ENCODE data around the gene UBR2.
"Not testable (repeated sequence)": the region's sequence is repeated elsewhere in the genome, so short reads cannot be mapped to it uniquely, and the experiment has no call there.

UBR2 gene

DNA sequence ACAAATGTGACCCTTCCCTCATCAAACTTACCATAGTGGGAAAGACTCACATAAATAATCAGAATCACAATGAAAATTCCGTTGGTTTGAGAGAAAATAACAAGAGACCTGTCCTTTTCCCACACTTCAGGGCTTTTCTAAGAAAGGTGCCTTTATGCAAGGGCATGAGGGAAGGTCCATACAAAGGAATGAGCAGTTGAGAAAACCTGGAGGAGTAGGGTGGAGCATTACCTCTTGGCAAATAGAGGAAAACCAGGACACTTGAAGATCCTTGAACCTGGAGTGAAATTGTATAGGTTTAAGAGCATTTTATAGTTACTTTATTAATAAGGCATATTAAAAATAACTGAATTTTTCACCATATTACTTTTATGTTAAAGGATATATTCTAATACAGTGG lies 54.3 kb downstream of the UBR2 start:
- no peak for DNase-seq (ENCODE audit: low read depth)

DNA sequence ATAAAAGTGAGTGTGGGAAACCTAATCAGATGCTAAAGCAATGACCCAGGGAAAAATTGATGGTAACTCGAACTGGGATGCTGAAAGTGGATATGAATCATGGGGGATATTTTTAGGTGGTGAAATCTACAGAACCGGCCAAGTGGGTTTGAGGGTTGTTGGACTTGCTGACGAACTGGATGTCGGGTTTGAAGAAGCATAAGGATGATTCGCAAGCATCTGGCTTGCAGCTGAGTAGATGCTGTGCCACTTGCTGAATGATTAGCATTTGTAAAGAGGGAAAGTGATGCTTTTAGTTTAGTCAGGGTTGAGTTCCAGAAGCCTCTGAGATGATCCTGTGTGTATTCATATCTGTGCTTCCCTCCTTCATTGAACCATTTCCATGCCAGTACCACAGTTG lies 54.9 kb downstream of the UBR2 start:
- no peak for DNase-seq (ENCODE audit: low read depth)

DNA sequence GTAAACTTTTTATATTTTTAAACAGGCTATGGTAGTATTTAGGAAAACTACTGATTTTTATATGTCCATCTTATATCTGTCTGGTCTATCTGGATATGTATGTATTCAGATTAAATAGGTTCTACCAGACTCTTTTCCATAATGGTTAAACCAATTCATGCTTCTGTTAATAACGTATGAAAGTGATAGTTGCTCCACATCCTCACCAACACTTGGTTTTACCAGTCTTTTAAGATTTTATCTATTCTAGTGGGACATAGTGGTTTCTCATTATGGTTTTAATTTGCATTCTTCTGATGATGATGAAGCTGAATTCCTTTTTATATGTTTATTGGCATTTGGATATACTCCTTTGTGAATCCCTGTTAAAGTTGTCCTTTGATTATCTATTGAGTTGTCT lies 56.1 kb downstream of the UBR2 start:
- DNase-seq (ENCODE audit: low read depth) = no peak

DNA sequence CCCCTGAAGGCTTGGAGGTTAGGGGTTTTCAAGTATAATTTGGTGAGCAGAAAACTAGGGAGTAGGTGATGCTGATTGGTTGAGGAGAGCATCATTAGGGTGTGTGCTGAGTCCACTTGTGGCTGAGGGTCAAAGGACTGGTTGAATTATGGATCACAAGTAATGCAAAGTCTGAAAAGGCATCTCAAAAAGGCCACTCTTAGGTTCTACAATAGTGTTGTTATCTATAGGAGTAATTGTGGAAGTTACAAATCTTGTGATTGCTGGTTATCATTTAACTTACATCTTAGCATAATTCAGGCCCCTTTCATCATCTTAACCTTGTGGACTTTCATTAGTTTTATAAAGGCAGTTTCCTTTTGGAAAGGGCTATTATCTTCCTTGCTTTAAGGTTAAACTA lies 60.8 kb downstream of the UBR2 start:
- DNase-seq (ENCODE audit: low read depth) = no peak

DNA sequence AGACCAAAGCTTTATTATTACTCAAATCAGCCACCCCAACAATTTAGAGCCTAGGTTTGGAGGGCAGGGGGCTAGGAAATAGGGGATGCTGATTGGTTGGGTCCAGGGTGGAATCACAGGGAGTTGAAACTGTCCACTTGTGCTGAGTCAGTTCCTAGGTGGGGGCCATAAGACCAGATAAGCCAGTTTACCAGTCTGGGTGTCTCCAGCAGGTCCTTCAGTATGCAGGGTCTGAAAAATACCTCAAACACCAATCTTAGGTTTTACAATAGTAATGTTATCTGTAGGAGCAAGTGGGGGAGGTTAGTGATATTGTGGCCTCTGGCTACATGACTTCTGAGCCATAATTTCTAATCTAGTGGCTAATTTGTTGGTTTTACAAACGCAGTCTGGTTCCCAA lies 63.2 kb downstream of the UBR2 start:
- DNase-seq (ENCODE audit: low read depth) = no peak

DNA sequence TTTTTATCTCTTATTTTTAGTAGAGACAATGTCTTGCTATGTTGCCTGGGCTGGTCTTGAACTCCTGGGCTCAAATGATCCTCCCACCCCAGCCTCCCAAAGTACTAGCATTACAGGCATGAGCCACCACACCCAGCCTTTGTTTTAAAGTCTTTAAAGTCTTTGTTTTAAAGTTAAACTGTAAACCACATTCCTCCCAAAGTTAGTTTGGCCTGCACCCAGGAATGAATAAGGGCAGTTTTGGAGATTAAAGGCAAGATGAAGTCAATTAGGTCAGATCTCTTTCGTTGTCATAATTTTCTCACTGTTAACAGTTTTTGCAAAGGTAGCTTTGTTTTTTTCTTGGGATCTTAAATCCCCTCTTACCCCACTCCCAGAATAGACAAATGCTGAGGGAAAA lies 63.8 kb downstream of the UBR2 start:
- DNase-seq (ENCODE audit: low read depth) = no peak

DNA sequence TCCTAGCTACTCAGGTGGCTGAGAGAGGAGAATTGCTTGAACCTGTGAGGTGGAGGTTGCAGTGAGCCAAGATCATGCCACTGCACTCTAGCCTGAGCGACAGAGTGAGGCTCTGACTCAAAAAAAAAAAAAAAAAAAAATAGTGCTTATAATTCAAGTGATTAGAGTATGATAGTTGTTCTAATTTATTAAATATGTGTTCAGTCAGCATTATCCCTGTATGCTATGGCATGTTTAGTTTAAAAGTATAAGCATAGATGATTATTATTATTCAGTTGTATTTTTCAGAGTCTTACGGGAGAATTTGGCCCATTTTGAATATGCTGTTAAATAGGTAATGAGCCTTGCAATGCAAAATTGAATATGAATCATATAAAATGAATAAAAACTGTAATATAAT lies 64.8 kb downstream of the UBR2 start:
- no peak for DNase-seq (ENCODE audit: low read depth)

DNA sequence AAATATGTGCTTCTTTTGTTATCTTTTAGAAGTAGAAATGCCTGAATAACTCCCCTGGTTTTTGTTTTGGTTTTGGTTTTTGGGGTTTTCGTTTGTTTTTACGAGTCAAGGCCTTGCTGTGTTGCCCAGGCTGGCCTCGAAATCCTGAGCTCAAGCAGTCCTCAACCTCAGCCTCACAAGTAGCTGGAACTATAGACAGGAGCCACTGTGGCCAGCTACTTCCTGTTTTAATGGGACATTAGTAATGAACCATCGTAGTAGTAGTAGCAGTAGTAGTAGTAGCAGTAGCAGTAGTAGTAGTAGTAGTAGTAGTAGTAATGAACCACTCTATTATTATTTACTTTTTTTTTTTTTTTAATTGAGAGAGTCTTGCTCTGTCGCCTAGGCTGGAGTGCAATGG lies 66.0 kb downstream of the UBR2 start:
- no peak for DNase-seq (ENCODE audit: low read depth)

DNA sequence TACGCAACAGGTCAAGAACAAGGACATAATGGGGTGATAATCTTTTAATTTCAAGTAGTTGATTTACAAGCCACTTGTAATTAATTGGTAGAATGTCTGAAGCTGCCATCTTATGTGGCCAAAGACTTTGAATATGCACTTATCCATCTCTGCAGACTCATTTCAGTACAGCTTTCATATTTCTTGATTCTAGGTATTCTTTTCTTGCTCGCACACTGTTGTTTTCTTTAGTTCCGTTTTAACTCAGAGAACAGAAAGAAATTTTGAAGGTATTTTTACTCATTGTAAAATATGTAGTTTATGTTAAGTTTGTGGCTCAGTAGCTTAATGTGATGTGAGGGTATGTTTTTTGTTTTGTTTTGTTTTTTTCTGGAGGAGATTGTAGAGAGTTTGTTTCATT lies 73.9 kb downstream of the UBR2 start:
- no peak for DNase-seq (ENCODE audit: low read depth)

DNA sequence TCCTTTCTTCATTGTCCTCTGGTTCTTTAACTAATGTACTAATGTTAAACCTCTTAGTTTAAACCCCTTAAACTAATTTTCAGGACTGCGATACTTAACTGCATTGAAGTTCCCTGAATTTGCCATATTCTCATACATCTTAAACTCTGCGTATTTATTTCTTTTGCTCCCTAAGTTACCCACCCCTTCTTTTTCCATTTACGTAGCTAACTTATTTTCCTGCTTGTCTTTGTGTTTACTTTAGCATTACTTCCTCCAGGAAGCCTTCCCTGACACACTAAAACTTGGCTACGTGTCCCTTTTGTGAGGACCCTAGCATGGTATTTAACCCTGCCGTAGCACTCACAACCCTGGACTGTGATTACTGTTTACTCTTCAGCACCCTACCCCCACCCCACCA lies 79.0 kb downstream of the UBR2 start:
- DNase-seq (ENCODE audit: low read depth) = no peak

DNA sequence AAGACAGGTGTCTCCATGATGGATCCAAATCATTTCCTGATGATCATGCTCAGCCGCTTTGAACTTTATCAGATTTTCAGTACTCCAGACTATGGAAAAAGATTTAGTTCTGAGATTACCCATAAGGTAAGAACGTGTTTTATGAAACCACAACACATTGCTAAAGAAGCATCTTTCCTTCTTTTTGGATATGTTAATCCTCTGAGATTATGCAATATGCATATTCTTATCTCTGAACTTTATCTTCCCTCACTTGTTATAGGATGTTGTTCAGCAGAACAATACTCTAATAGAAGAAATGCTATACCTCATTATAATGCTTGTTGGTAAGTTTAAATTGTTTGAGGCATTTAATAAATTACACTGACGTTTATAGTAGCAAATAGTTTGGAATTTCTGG lies 80.4 kb downstream of the UBR2 start:
- DNase-seq (ENCODE audit: low read depth) = no peak

DNA sequence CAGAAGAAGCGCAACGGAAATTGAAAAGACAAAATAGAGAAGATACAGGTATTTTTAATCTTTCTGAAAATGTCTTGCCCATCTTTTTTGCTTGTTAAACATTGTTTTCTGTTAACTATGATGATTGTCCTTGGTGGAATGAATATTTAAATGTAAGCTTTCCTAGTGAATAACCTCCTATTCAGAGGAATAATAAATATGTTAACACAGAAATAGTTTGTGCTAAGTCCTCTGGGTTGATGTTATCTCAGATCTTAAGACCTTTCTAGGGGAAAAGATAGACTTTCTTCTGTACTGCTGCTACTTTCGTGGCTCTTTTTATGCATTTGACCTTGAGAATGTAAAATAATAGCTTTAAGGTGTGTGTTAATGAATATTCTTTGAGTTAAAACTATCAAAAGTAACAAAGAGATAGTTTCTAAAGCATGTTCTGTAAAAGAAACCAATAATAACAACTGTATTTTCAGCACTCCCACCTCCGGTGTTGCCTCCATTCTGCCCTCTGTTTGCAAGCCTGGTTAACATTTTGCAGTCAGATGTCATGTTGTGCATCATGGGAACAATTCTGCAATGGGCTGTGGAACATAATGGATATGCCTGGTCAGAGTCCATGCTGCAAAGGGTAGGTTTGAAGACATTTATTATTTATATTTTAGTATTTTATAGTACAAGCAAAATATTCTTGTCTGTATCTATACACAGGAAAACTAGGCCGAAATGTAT lies 88.4 kb downstream of the UBR2 start:
- no peak for DNase-seq (ENCODE audit: low read depth)

DNA sequence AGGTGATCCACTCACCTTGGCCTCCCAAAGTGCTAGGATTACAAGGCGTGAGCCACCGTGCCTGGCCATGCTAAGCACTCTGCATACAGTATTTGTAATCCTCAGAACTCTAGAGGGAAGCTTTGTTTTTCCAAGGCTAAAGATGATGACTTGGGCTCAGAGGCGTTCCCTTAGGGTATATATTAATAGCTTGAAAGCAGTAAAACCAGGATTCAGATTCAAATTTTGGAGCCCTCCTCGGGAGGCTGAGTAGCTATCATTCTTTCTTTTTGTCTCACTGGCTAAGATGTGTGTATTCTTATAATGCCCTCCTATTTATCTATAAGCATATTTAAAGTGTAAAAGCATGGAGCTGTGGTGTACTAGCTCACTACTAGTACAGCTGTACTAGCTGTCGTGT lies 90.0 kb downstream of the UBR2 start:
- no peak for DNase-seq (ENCODE audit: low read depth)

DNA sequence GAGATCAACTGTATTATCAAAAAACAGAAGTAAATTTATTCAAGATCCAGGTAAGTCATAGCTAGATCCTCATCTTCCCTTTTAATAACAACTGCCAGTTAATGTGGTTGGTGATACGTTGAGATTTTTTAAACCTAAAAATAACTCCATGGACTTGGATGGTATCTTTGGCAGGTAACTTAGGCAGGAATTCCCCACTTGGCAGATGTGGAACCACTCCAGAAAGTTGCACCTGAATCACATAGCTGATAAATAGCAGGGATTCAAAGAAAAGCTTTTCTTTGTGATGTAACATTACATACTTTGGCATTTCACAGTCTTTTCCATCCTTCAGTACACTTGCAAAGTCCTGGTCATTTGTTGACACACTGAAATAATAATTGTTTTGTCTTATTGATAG lies 96.0 kb downstream of the UBR2 start:
- no peak for DNase-seq (ENCODE audit: low read depth)

DNA sequence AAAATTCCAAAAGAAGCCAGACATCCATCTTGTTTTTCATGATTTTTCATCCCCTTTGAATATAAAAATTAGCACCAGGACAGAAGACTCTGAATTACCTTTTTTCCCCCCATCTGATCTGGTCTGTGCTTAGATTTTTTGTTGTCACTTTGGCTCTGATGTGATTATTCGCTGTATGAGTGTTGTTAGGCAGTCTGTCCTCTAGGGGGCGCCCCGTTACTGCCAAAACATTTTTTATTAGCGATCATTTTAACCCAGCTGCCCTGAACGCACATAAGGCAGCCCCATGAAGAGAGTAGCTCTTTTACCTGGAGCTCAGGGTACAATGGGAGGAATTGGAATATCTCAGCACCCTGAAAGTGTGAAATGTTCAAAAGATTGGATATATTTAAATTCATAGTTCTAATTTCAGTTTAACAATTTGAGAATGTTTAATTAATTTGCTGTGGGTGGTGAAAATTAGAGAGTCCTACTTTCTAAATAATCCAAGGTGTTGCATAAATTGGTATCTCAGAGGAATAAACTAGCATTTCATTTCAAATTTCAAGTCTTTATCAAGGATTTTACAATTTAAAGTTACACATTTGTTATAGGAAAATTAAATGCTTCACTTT lies 97.8 kb downstream of the UBR2 start:
- DNase-seq (ENCODE audit: low read depth) = peak; percentile 63

DNA sequence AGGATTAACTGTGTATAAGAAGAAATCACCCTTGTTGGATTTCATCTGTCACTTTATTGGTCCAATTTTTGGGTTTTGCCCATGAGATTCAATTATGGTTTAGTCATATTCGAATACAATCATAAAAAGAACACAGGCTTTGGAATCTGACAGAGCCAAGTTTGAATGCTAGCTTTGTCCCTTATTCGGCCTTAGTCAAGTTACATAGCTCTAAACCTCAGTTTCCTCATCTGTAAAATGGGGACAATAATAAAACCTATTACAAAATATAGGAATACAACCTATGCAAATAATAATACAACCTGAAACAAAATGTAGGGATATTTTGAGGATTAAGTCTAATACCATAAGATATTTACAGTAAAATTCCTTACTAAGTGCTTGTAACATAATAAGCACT lies 100.9 kb downstream of the UBR2 start:
- no peak for DNase-seq (ENCODE audit: low read depth)

DNA sequence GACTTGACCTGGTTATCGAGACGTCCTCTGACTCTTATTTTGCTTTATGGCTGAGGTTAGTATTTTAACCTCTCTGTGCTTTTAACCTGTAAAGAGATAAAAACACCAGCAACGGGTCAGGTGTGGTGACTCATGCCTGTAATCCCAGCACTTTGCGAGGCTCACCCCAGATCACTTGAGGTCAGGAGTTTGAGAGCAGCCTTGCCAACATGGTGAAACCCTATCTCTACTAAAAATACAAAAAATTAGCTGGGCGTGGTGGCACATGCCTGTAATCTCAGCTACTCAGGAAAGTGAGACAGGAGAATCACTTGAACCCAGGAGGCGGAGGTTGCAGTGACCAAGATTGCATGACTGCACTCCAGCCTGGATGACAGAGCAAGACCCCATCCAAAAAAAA lies 110.5 kb downstream of the UBR2 start:
- not testable (repeated sequence) for DNase-seq (ENCODE audit: low read depth)

DNA sequence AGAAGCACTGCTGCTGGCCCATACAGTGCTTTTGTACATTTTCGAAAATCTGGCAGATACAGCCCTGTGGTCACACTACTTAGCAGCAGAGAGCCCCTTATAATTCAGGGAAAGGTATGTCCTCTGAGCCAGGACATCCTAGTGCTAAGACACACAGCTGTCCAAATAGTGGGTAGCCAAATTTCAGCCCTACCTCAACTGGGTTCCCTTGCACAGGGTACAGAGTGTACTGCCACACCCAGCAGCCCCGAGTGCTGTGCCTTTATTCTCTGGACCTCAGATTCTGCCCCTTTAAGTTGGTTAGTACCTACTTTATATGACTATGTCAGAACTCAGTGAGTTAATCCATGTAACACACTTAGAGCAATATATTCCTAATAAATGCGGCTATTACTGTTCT lies 111.0 kb downstream of the UBR2 start:
- no peak for DNase-seq (ENCODE audit: low read depth)

DNA sequence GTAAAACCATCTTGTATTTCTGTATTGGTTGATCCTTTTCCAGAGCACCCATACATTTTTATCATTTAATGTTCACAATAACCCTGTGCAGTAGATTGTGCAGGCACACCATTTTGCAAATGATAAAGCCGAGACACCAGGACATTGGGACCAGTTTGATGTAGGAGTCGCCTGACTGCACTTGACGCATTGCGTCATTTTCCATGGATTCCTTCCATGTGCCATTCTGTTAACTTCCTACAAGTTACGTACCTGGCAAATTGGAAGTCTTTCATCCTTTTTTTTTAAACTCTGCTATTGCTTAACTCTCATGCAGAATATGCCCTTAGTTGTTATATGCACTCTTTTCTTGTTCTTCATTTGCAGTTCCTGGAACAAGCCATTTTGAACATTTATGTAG lies 115.5 kb downstream of the UBR2 start:
- no peak for DNase-seq (ENCODE audit: low read depth)

DNA sequence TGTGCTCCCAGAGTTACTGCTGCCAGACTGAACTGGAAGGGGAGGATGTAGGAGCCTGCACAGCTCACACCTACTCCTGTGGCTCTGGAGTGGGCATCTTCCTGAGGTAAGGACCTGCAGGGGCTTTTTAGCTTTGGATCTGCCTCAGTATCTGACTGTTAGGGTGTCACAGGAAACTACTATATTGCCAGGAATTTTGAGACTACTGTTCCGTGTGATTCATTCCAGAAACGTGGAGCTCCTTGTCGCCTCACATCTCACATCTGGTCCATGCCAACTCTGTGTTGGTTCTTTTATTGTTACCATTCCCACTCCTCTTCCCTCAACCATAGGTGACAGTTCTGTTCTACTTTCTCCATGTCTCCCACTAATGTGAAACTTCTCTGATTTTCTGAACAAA lies 124.5 kb downstream of the UBR2 start:
- no peak for DNase-seq (ENCODE audit: low read depth)

DNA sequence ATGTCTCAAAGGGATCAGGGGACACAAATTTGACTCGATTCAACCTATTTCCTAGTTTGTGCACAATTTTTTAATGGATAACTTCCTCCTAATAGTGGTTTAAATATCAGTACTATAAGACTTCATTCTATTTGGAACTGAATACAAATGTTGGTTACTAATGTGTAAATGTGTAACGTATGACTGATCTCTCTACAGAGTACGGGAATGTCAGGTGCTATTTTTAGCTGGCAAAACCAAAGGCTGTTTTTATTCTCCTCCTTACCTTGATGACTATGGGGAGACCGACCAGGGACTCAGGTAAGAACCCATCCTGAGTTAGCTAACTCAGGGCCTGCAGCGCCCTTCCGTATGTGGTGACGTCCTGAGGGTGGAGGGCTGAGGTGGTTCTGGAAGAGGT lies 125.5 kb downstream of the UBR2 start:
- DNase-seq (ENCODE audit: low read depth) = no peak

DNA sequence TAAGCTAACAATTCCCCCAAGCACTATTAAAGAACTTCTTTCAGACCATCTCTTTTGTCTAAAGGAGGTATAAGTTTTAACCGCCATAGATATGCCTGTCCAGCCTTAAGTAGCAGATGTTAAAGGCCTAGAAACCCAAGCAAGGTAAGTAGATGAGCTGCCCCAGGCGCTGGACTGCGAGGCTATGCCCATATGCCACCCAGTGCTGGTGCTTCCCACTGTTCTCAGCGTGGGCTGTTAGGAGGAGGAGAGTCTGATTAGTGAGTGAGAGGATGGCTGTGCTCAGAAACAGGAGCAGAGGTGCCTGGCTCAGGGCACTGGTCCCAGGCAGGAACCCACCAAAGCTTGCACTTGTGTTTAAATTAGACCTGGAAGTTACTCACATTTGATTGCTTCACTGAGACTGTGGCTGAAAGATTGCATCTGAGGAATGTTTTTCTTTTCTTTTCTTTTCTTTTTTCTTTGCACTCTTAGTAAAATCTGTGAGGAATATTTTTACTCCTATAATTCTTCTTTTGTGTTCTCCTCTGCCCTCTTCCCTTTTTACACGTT lies 126.4 kb downstream of the UBR2 start:
- DNase-seq (ENCODE audit: low read depth) = no peak

DNA sequence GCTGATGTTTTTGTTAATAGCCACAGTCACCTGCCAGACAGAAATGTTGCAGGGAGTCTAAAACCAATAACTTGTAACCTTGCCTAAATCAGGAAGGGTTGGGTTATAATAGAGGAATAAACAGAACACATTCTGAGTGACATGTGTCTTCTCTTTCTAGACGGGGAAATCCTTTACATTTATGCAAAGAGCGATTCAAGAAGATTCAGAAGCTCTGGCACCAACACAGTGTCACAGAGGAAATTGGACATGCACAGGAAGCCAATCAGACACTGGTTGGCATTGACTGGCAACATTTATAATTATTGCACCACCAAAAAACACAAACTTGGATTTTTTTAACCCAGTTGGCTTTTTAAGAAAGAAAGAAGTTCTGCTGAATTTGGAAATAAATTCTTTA lies 127.0 kb downstream of the UBR2 start:
- DNase-seq (ENCODE audit: low read depth) = no peak
